Trophoblast cell (in vitro differentiated cells and primary cell): ENCODE results near the gene BCAN.
A peak's percentile ranks its signal among the peaks of the same experiment; 100 is the strongest.

Source experiments
- DNase-seq, 2 donors: peaks; one replicate each; pipeline ENCODE4 v3.0.0-alpha.2; 2016
- H2AFZ ChIP-seq: 2 replicates; pipeline ENCODE4 v1.6.1; 2013; ENCODE audit warnings: low read length, moderate library complexity, mild to moderate bottlenecking; ENCODE audit not compliant: insufficient read depth, poor library complexity
- H2AK5ac ChIP-seq: 2 replicates; pipeline ENCODE4 v1.6.1; 2013; ENCODE audit warnings: mild to moderate bottlenecking, low read length
- H2BK120ac ChIP-seq: 2 replicates; pipeline ENCODE4 v1.6.1; 2013; ENCODE audit warnings: low read length, mild to moderate bottlenecking, moderate library complexity; ENCODE audit not compliant: insufficient read depth, poor library complexity
- H2BK12ac ChIP-seq: 2 replicates; pipeline ENCODE4 v1.6.1; 2013; ENCODE audit warnings: mild to moderate bottlenecking, low read length, moderate library complexity
- H2BK5ac ChIP-seq: 2 replicates; pipeline ENCODE4 v1.6.1; 2013; ENCODE audit warnings: low read length, low read depth, moderate library complexity, mild to moderate bottlenecking; ENCODE audit not compliant: poor library complexity
- H3K14ac ChIP-seq: 2 replicates; pipeline ENCODE4 v1.6.1; 2013; ENCODE audit warnings: mild to moderate bottlenecking, low read length
- H3K18ac ChIP-seq: 2 replicates; pipeline ENCODE4 v1.6.1; 2013; ENCODE audit warnings: mild to moderate bottlenecking, low read length
- H3K23ac ChIP-seq: 2 replicates; pipeline ENCODE4 v1.6.1; 2013; ENCODE audit warnings: low read length
- H3K27ac ChIP-seq: 2 replicates; pipeline ENCODE4 v1.5.1; 2013; ENCODE audit warnings: low read depth, mild to moderate bottlenecking, inconsistent platforms, low read length, moderate library complexity
- H3K27me3 ChIP-seq: 2 replicates; pipeline ENCODE4 v1.6.1; 2013; ENCODE audit warnings: inconsistent platforms, mild to moderate bottlenecking, low read length, moderate library complexity; ENCODE audit not compliant: insufficient read depth
- H3K36me3 ChIP-seq, 2 experiments: 1 replicate in 1 of 2; 2 replicates in 1 of 2; pipeline ENCODE4 v1.6.1; 2013; ENCODE audit warnings: low read length in 2 of 2, mild to moderate bottlenecking in 2 of 2, moderate library complexity in 1 of 2; ENCODE audit not compliant: insufficient read depth in 2 of 2, control insufficient read depth in 1 of 2
- H3K4ac ChIP-seq: 2 replicates; pipeline ENCODE4 v1.6.1; 2013; ENCODE audit warnings: low read depth, mild to moderate bottlenecking, low read length, moderate library complexity
- H3K4me1 ChIP-seq, 2 experiments: 1 replicate in 1 of 2; 2 replicates in 1 of 2; pipeline ENCODE4 v1.6.1; 2013; ENCODE audit warnings: low read length in 2 of 2, mild to moderate bottlenecking in 2 of 2, moderate library complexity in 1 of 2; ENCODE audit not compliant: insufficient read depth in 2 of 2, control insufficient read depth in 1 of 2
- H3K4me2 ChIP-seq: 2 replicates; pipeline ENCODE4 v1.6.1; 2013; ENCODE audit warnings: inconsistent platforms, mild to moderate bottlenecking, low read length, moderate library complexity
- H3K4me3 ChIP-seq: 2 replicates; pipeline ENCODE4 v1.5.1; 2013; ENCODE audit warnings: mild to moderate bottlenecking, low read depth, low read length, inconsistent platforms
- H3K79me1 ChIP-seq: one replicate; pipeline ENCODE4 v1.6.1; 2013; ENCODE audit warnings: low read length
- H3K79me2 ChIP-seq: 2 replicates; pipeline ENCODE4 v1.6.1; 2013; ENCODE audit warnings: low read length, mild to moderate bottlenecking; ENCODE audit not compliant: control insufficient read depth, insufficient read depth, poor library complexity
- H3K9ac ChIP-seq: 2 replicates; pipeline ENCODE4 v1.6.1; 2013; ENCODE audit warnings: mild to moderate bottlenecking, low read length
- H3K9me3 ChIP-seq: 2 replicates; pipeline ENCODE4 v1.6.1; 2013; ENCODE audit warnings: low read depth, mild to moderate bottlenecking, control low read depth, inconsistent platforms, low read length; ENCODE audit not compliant: insufficient read depth
- H4K12ac ChIP-seq: 2 replicates; pipeline ENCODE4 v1.6.1; 2013; ENCODE audit warnings: low read depth, mild to moderate bottlenecking, low read length, moderate library complexity
- H4K8ac ChIP-seq: 2 replicates; pipeline ENCODE4 v1.6.1; 2013; ENCODE audit warnings: low read depth, mild to moderate bottlenecking, low read length, moderate library complexity
- H4K91ac ChIP-seq: one replicate; pipeline ENCODE4 v1.6.1; 2013; ENCODE audit warnings: low read depth, mild to moderate bottlenecking, low read length, moderate library complexity
- WGBS: extraction: QIAGEN DNeasy Blood & Tissue Kit; methylation state at CpG from one replicate; pipeline ENCODE4 v1.1.7; 2013; ENCODE audit warnings: missing lambda C conversion rate; ENCODE audit not compliant: insufficient read length, insufficient coverage; ENCODE audit errors: extremely low coverage; 5-methylcytosine and 5-hydroxymethylcytosine counted together

The BCAN gene

GRCh38 chr1:156707417-156708217 is 65.7 kb downstream of the BCAN start:
- Histone ChIP-seq H3K4me1 (peaks cover 77 to 85% of the 10 kb centered on the region in 2 experiments), H3K14ac (no peak overlapping the region), H3K27ac (no peak overlapping the region), H3K4me2 (peak overlapping the region; percentile 1), H3K27me3 (peaks cover 3% of the 10 kb centered on the region), H3K18ac (no peak overlapping the region), H4K12ac (no peak overlapping the region), H2BK120ac (peak overlapping the region; percentile 9), H3K9me3 (no peaks in the 10 kb centered on the region), H2AFZ (no peak overlapping the region), H3K79me2 (no peaks in the 10 kb centered on the region), H4K8ac (no peak overlapping the region), H3K4ac (no peak overlapping the region), H3K79me1 (peaks cover 29% of the 10 kb centered on the region), H3K9ac (no peak overlapping the region), H2BK5ac (no peak overlapping the region), H3K23ac (no peak overlapping the region), H4K91ac (peak overlapping the region; percentile 52), H2BK12ac (no peak overlapping the region), H3K4me3 (no peak overlapping the region), H2AK5ac (no peak overlapping the region), H3K36me3 (no peaks in the 10 kb centered on the region)
- no CpG with 5 or more reads among the region's 8 CpGs for WGBS
- no peak for DNase-seq

- peaks cover 29% of the 10 kb centered on the region for H3K79me1 ChIP-seq
- no peak overlapping the region for H3K4me3 ChIP-seq
- H2BK5ac ChIP-seq: no peak overlapping the region
- no peak overlapping the region for H4K91ac ChIP-seq
- no peak overlapping the region for H2AK5ac ChIP-seq
- H3K36me3 ChIP-seq: no peaks in the 10 kb centered on the region
- no peak overlapping the region for H4K8ac ChIP-seq
- WGBS: no CpG with 5 or more reads among the region's 4 CpGs
- H3K9ac ChIP-seq: no peak overlapping the region
- no peak overlapping the region for H2BK120ac ChIP-seq
- H3K18ac ChIP-seq: no peak overlapping the region
- H3K4ac ChIP-seq: no peak overlapping the region
- H2BK12ac ChIP-seq: no peak overlapping the region
- H3K27ac ChIP-seq: no peak overlapping the region
- DNase-seq: no peak
- peak overlapping the region; percentile 1 for H3K4me2 ChIP-seq
- peaks cover 3% of the 10 kb centered on the region for H3K27me3 ChIP-seq
- H3K9me3 ChIP-seq: no peaks in the 10 kb centered on the region
- no peaks in the 10 kb centered on the region for H3K79me2 ChIP-seq
- H3K23ac ChIP-seq: no peak overlapping the region
- peaks cover 75 to 90% of the 10 kb centered on the region in 2 experiments for H3K4me1 ChIP-seq
- H3K14ac ChIP-seq: no peak overlapping the region
- no peak overlapping the region for H2AFZ ChIP-seq
- H4K12ac ChIP-seq: no peak overlapping the region
These were observed 66.3 kb downstream of the BCAN start for GRCh38 chr1:156708218-156708661.

- no peak overlapping the region for H3K4ac ChIP-seq
These were observed 67.1 kb downstream of the BCAN start for GRCh38 chr1:156709031-156709430.

More at GRCh38 chr1:156709031-156709430, 67.1 kb downstream of the BCAN start:
- Histone ChIP-seq H2AFZ (no peak overlapping the region), H2AK5ac (peak overlapping the region; percentile 15), H2BK12ac (peak overlapping the region; percentile 29), H3K4me3 (no peak overlapping the region), H3K4me2 (no peak overlapping the region), H3K36me3 (no peaks in the 10 kb centered on the region), H3K23ac (no peak overlapping the region), H3K9me3 (no peaks in the 10 kb centered on the region), H3K18ac (no peak overlapping the region), H3K9ac (no peak overlapping the region), H4K91ac (no peak overlapping the region), H3K4me1 (peaks cover 68 to 82% of the 10 kb centered on the region in 2 experiments), H3K79me1 (peaks cover 29% of the 10 kb centered on the region), H4K8ac (no peak overlapping the region), H3K27ac (no peak overlapping the region), H3K14ac (no peak overlapping the region), H3K27me3 (peaks cover 3% of the 10 kb centered on the region), H2BK120ac (no peak overlapping the region), H4K12ac (no peak overlapping the region), H2BK5ac (peak overlapping the region; percentile 21), H3K79me2 (no peaks in the 10 kb centered on the region)
- WGBS: no CpG with 5 or more reads among the region's 4 CpGs
- DNase-seq: peak in 1 of 2 donors; percentile 55
